ENCODE data around the gene CCT2. TPM values are rescaled to one million over a fixed set of nuclear protein-coding genes. Genes with fewer than 3 reads are reported as not detected.

The CCT2 gene
- total RNA-seq, 1 experiment from 2014 or later, result 270 TPM

- in situ Hi-C loops (cut with HindIII; ENCODE audit: low pct_unique_long_range_greater_than_20kb, low sequenced_read_pairs), result no loop called here
- ChIA-PET CTCF (interaction anchor here (0.8 to 1.8 kb wide), 3 partner anchors 10 to 100 kb away, joined by 3 to 6 read pairs (median 4); partner anchors contain the start of gene FRS2), POLR2A (interaction anchor here (0.6 kb wide), 1 partner anchor 355 kb away, joined by 9 read pairs; no protein-coding TSS in a partner anchor)
- H3K36me3 ChIP-seq (ENCODE audit: control insufficient read depth, insufficient read depth, low read length), result peaks cover 19% of the 10 kb centered on the region
- no TSS peak for BruUV-seq (replicated peaks)
- H3K27ac ChIP-seq (ENCODE audit: low read length), result no peak overlapping the region
- no peak for DNase-seq (ENCODE audit: low read depth, low spot score)
- no peak overlapping the region for H3K4me3 ChIP-seq (ENCODE audit: low read depth in 2 of 2, low read length in 2 of 2)
- TF ChIP-seq SIN3A (IDR thresholded peaks at IDR 0.05; ENCODE audit: borderline replicate concordance, insufficient read depth, low read depth, low read length), result no peak
- no peak for TF ChIP-seq CTCF (IDR thresholded peaks at IDR 0.05)
- no peak for TF ChIP-seq POLR2AphosphoS5 (IDR thresholded peaks at IDR 0.05; ENCODE audit: low read depth, low read length)
- no peak for TF ChIP-seq TCF7L2 (IDR thresholded peaks at IDR 0.05; ENCODE audit: low read depth, low read length)
- TF ChIP-seq REST (IDR thresholded peaks at IDR 0.05; ENCODE audit: insufficient read depth in 1 of 2, low read depth in 2 of 2, low read length in 1 of 2), result no peak
- H3K27me3 ChIP-seq (ENCODE audit: control insufficient read depth, insufficient read depth, low read length), result no peaks in the 10 kb centered on the region
- no peaks in the 10 kb centered on the region for H3K9me3 ChIP-seq (ENCODE audit: control insufficient read depth, insufficient read depth, low read depth, low read length)
- ATAC-seq, result no peak
- intact Hi-C loops (cut with micrococcal nuclease; ENCODE audit: unreplicated experiment), result loop anchor here (2.0 to 10.0 kb wide), 3 partner anchors 99 to 215 kb away; partner anchors contain the start of genes FRS2 and YEATS4
- H3K4me1 ChIP-seq (ENCODE audit: control insufficient read depth, insufficient read depth, low read length), result no peaks in the 10 kb centered on the region
These were observed 15.2 kb upstream of the CCT2 start for GRCh38 chr12:69570000-69570516.

GRCh38 chr12:69570545-69571399 is 14.5 kb upstream of the CCT2 start:
- ATAC-seq, result peak; percentile 88
- no TSS peak for BruUV-seq (replicated peaks)
- ChIA-PET POLR2A (interaction anchor here (0.6 kb wide), 1 partner anchor 356 kb away, joined by 9 read pairs; no protein-coding TSS in a partner anchor), CTCF (interaction anchor here (0.9 to 1.8 kb wide), 4 partner anchors 9 to 100 kb away, joined by 4 to 10 read pairs (median 5); partner anchors contain the start of gene FRS2)
- TF ChIP-seq CTCF (IDR thresholded peaks at IDR 0.05) (peak; percentile 83; the same call in 1 of the 2 replicates), SIN3A (IDR thresholded peaks at IDR 0.05; ENCODE audit: borderline replicate concordance, insufficient read depth, low read depth, low read length) (no peak)
- Histone ChIP-seq H3K27ac (ENCODE audit: low read length) (no peak overlapping the region), H3K4me3 (ENCODE audit: low read depth in 2 of 2, low read length in 2 of 2) (no peak overlapping the region), H3K27me3 (ENCODE audit: control insufficient read depth, insufficient read depth, low read length) (no peaks in the 10 kb centered on the region), H3K4me1 (ENCODE audit: control insufficient read depth, insufficient read depth, low read length) (no peaks in the 10 kb centered on the region), H3K36me3 (ENCODE audit: control insufficient read depth, insufficient read depth, low read length) (peaks cover 22% of the 10 kb centered on the region), H3K9me3 (ENCODE audit: control insufficient read depth, insufficient read depth, low read depth, low read length) (no peaks in the 10 kb centered on the region)
- in situ Hi-C loops (cut with HindIII; ENCODE audit: low pct_unique_long_range_greater_than_20kb, low sequenced_read_pairs), result no loop called here
- intact Hi-C loops (cut with micrococcal nuclease; ENCODE audit: unreplicated experiment), result loop anchor here (2.0 to 10.0 kb wide), 3 partner anchors 100 to 216 kb away; partner anchors contain the start of genes FRS2 and YEATS4
- DNase-seq (ENCODE audit: low read depth, low spot score), result no peak
